Colonic mucosa (tissue), 4 donors: ENCODE measurements around the gene PDE1C. TPM values are rescaled to one million over a fixed set of nuclear protein-coding genes. Genes with fewer than 3 reads are reported as not detected.

Experiments used
- DNase-seq: peaks from one replicate; pipeline ENCODE4 v3.0.0-alpha.2; 2020
- H3K27ac ChIP-seq: fragments of 200-600 bp; one replicate; pipeline ENCODE4 v1.8.0; 2021
- H3K27me3 ChIP-seq: fragments of 200-600 bp; one replicate; pipeline ENCODE4 v1.8.0; 2021
- H3K36me3 ChIP-seq: fragments of 200-600 bp; one replicate; pipeline ENCODE4 v1.8.0; 2021
- H3K4me1 ChIP-seq: fragments of 200-600 bp; one replicate; pipeline ENCODE4 v1.8.0; 2021; ENCODE audit warnings: mild to moderate bottlenecking
- H3K4me3 ChIP-seq: fragments of 200-600 bp; one replicate; pipeline ENCODE4 v1.8.0; 2021
- H3K9ac ChIP-seq, 2 donors: one replicate each; pipeline ENCODE4 v1.7.0; 2013; ENCODE audit warnings: control low read depth in 2 of 2, low read depth in 2 of 2, low read length in 2 of 2
- H3K9me3 ChIP-seq: fragments of 200-600 bp; one replicate; pipeline ENCODE4 v1.8.0; 2021
- intact Hi-C: fragments of 100-400 bp; cut with DNase I; formaldehyde crosslinking; loops from one replicate; pipeline ENCODE4 v1.14.1; 2022
- total RNA-seq, 2 donors: library from RNA; stranded (reverse); fragmentation: NEBNext Ultra II Directional in 1 of 2; extraction: Animal tissue kit (Norgen Biotek cat#: 25700) in 1 of 2; gene quantifications; one replicate each; pipeline ENCODE4 v1.2.1, GENCODE V29; 2021
- TF ChIP-seq, protein P1 (sequence below): fragments of 200-600 bp; IDR thresholded peaks from one replicate; pipeline ENCODE4 v1.8.0; 2022; ENCODE audit warnings: antibody characterized with exemption, mild to moderate bottlenecking
- donor health status: healthy.
- donor health status: DM: no; HTN: no; CAD: no.
- donor health status: DM: no; HTN: no; CAD: no.

Gene PDE1C
- total RNA-seq, 2 donors from 2014 or later = 1.2 to 2.7 TPM

DNA sequence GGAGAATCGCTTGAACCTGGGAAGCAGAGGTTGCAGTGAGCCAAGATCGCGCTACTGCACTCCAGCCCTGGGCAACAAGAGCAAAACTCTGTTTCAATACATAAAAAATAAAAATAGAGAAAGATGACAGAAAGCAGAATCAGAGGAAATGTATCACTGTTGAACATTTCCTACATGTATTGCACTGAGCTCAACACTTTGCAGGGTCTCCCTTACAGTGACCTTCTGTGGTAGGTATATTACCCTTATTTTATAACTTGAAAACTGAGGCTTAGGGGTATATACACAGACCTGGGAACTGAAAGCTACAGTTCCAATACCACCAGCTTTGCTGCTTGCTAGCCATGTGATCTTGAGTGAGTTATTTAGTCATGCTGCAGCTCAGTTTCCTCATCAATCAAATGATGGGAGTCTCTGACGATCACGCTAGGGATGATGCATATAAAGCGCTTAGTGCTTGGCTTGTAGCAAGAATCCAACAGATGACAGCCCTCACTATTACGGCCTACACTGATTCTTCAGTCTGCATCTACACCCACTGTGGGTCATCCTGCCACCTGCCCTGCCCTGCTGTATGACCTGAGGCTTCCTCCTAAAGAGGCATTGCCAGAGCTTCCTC is 99.0 kb downstream of the PDE1C start:
- H3K4me3 ChIP-seq = no peak overlapping the region
- TF ChIP-seq, protein P1, sequence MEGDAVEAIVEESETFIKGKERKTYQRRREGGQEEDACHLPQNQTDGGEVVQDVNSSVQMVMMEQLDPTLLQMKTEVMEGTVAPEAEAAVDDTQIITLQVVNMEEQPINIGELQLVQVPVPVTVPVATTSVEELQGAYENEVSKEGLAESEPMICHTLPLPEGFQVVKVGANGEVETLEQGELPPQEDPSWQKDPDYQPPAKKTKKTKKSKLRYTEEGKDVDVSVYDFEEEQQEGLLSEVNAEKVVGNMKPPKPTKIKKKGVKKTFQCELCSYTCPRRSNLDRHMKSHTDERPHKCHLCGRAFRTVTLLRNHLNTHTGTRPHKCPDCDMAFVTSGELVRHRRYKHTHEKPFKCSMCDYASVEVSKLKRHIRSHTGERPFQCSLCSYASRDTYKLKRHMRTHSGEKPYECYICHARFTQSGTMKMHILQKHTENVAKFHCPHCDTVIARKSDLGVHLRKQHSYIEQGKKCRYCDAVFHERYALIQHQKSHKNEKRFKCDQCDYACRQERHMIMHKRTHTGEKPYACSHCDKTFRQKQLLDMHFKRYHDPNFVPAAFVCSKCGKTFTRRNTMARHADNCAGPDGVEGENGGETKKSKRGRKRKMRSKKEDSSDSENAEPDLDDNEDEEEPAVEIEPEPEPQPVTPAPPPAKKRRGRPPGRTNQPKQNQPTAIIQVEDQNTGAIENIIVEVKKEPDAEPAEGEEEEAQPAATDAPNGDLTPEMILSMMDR = no peak
- H3K27ac ChIP-seq = no peak overlapping the region
- H3K27me3 ChIP-seq = no peaks in the 10 kb centered on the region
- no peaks in the 10 kb centered on the region for H3K4me1 ChIP-seq
- H3K9me3 ChIP-seq = no peaks in the 10 kb centered on the region
- no peak overlapping the region for H3K9ac ChIP-seq
- intact Hi-C loops = no loop called here
- H3K36me3 ChIP-seq = no peaks in the 10 kb centered on the region
- DNase-seq = no peak

DNA sequence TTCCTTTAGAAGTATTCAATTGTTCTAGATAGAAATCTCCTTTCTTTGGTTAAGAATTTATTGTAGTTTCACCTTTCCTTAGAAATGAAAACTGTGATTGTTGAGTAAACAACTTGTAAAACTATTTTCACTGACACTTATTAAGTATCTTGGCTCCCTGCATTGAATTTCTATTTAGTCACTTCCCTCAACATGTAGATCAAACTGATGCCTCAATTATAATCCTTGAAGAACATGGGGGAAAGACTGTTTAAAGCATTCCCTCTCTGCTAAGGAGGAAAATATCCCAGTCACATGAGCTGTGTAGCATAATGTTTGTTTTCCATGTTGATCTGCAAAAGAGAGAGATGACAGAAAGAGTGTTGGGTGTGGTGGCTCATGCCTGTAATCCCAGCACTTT is 99.7 kb downstream of the PDE1C start:
- H3K9me3 ChIP-seq = no peaks in the 10 kb centered on the region
- no peaks in the 10 kb centered on the region for H3K27me3 ChIP-seq
- no peak overlapping the region for H3K4me3 ChIP-seq
- H3K9ac ChIP-seq = no peak overlapping the region
- H3K4me1 ChIP-seq = no peaks in the 10 kb centered on the region
- TF ChIP-seq, protein P1 = no peak
- intact Hi-C loops = no loop called here
- H3K36me3 ChIP-seq = no peaks in the 10 kb centered on the region
- no peak for DNase-seq
- H3K27ac ChIP-seq = no peak overlapping the region

DNA sequence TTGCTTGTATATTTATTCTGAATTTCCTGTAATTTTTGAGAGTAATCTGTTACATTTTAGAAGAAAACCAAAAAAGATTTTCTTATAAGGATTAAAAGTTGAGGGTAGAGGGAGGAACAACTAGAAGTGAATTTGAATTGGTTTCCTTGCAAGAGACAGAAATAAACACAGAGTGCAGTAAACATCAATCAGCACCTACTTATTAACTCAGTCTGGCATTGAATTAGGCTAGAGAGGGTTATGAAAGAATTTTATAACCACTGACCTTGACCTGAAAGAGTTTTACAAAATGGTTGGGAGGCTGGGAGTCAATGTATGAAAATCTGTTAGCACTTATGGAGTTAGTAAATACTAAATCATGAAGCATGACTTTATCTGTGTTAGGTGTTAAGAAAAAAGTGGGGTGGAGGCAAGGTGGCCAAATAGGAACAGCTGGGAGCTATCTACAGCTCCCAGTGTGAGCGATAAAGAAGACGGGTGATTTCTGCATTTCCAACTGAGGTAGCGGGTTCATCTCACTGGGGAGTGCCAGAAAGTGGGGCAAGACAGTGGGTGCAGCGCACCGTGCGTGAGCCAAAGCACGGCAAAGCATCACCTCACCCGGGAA is 106.5 kb downstream of the PDE1C start:
- H3K9me3 ChIP-seq = no peaks in the 10 kb centered on the region
- no peak overlapping the region for H3K4me3 ChIP-seq
- TF ChIP-seq, protein P1 = no peak
- no peaks in the 10 kb centered on the region for H3K36me3 ChIP-seq
- intact Hi-C loops = no loop called here
- H3K9ac ChIP-seq = no peak overlapping the region
- no peak overlapping the region for H3K27ac ChIP-seq
- H3K4me1 ChIP-seq = no peaks in the 10 kb centered on the region
- no peak for DNase-seq
- no peaks in the 10 kb centered on the region for H3K27me3 ChIP-seq

DNA sequence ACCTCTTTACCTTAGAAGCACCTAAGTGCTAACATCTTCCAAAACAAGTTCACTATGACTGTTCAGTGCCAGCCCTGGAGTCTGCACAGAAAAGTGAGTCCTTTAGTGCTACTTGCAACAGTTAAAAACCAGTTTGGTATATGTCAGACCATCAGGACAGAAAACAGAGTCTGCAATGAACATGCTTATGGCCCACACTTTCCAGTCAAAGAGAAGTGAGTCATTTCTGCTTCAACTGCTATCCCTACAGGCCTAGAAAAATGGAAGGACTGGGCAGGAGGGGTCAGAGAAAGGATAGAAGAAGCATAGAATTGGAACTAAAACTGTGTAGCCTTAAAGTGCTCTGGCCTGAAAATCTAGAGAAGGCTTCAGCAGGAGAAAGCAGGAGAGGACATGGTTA is 108.0 kb downstream of the PDE1C start:
- no peaks in the 10 kb centered on the region for H3K36me3 ChIP-seq
- H3K4me3 ChIP-seq = no peak overlapping the region
- DNase-seq = no peak
- H3K27me3 ChIP-seq = no peaks in the 10 kb centered on the region
- TF ChIP-seq, protein P1 = no peak
- H3K4me1 ChIP-seq = no peaks in the 10 kb centered on the region
- H3K9ac ChIP-seq = no peak overlapping the region
- no peak overlapping the region for H3K27ac ChIP-seq
- intact Hi-C loops = no loop called here
- H3K9me3 ChIP-seq = no peaks in the 10 kb centered on the region

DNA sequence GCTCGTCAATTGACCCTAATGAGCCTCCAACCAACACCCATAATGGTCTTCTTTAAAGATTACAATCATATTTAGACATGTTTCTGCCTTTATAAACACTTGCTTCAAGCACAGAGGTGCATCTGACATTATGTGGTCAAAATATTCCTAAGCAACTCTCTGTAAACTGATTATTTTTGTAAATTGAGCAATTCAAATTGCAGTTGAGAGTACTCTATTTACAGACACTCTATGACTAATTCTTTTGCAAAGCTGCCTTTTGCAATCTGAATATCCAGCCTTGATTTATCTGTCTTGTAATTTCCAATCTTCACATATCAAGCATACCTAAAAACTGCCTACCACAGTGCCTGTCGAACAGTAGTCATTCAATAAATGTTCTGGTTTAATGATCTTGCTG is 112.0 kb downstream of the PDE1C start:
- Histone ChIP-seq H3K4me3 (no peak overlapping the region), H3K27me3 (no peaks in the 10 kb centered on the region), H3K9me3 (no peaks in the 10 kb centered on the region), H3K27ac (no peak overlapping the region), H3K4me1 (no peaks in the 10 kb centered on the region), H3K36me3 (no peaks in the 10 kb centered on the region), H3K9ac (no peak overlapping the region)
- DNase-seq = no peak
- intact Hi-C loops = no loop called here
- TF ChIP-seq, protein P1 = no peak
